ENCODE data around the gene SLC66A2. TPM values are rescaled to one million over a fixed set of nuclear protein-coding genes. Genes with fewer than 3 reads are reported as not detected.

The SLC66A2 gene
- total RNA-seq, 1 experiment from 2014 or later: 13.0 TPM

DNA sequence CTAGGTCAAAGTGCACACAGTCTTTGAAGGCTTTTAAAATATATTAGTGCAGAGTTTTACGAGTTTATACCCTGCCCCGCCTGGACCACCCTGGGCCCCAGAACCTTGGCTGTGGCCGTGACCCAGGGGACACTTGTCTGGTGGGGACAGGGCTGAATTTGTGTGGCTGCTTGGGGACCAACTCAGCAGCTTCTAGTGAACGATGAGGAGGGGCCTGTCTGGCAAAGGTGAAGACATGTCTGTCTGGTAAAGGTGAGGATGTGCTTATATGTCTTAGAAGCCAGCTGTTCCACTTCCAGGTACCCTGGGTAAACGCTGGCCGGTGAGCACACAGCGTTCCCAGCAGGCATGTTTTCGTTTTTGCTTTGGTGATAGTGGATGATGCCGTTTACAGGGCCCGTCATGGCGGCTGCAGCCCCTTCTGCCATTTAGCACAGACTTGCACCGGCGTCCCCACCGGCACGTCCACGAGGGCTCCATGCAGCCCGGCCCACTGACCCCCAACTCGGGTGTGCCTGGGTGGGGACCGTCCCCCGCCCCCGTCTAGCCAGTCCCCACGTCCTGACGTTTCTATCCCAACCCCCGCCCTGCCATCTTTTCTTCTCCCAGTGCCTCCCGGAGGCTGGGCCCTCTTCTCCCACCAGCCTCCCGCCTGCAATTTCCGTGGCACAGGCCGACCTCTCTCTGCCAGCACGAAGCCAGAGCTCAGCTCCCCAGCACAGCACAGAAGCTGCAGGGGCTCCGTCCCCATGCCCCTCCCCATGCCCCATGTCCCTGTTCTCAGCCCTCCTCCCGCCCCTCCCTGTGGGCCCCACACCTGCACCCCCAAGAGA is 67.8 kb downstream of the SLC66A2 start:
- no peak overlapping the region for H2BK5ac ChIP-seq (ENCODE audit: insufficient read length, low read length)
- TF ChIP-seq, protein P1, sequence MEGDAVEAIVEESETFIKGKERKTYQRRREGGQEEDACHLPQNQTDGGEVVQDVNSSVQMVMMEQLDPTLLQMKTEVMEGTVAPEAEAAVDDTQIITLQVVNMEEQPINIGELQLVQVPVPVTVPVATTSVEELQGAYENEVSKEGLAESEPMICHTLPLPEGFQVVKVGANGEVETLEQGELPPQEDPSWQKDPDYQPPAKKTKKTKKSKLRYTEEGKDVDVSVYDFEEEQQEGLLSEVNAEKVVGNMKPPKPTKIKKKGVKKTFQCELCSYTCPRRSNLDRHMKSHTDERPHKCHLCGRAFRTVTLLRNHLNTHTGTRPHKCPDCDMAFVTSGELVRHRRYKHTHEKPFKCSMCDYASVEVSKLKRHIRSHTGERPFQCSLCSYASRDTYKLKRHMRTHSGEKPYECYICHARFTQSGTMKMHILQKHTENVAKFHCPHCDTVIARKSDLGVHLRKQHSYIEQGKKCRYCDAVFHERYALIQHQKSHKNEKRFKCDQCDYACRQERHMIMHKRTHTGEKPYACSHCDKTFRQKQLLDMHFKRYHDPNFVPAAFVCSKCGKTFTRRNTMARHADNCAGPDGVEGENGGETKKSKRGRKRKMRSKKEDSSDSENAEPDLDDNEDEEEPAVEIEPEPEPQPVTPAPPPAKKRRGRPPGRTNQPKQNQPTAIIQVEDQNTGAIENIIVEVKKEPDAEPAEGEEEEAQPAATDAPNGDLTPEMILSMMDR (conservative IDR thresholded peaks at IDR 0.05): no peak
- H3K14ac ChIP-seq (ENCODE audit: insufficient read depth, low read length): no peak overlapping the region
- no peaks in the 10 kb centered on the region for H3K23me2 ChIP-seq (ENCODE audit: insufficient read length, low read depth, low read length, poor library complexity, severe bottlenecking)
- no peak overlapping the region for H2BK12ac ChIP-seq (ENCODE audit: insufficient read length, low read depth, low read length)
- H3K9me3 ChIP-seq (ENCODE audit: control insufficient read depth, low read depth, low read length): no peaks in the 10 kb centered on the region
- Mint-ChIP-seq H3K4me3 (no peak overlapping the region), H3K27me3 (ENCODE audit: low read depth) (no peaks in the 10 kb centered on the region; the same call in 1 of the 2 replicates), H3K36me3 (ENCODE audit: insufficient read depth in 1 of 3, low read depth in 3 of 3) (peaks cover 0 to 3% (median 0%) of the 10 kb centered on the region in 3 experiments; a peak in 1 of 7 replicates), H3K27ac (no peak overlapping the region), H3K4me1 (no peaks in the 10 kb centered on the region), H3K9me3 (peaks cover 4 to 14% of the 10 kb centered on the region in 2 experiments)
- H3K18ac ChIP-seq (ENCODE audit: insufficient read length, low read depth, low read length): no peak overlapping the region
- H2BK120ac ChIP-seq (ENCODE audit: low read depth, low read length, poor library complexity, severe bottlenecking): no peak overlapping the region
- no peaks in the 10 kb centered on the region for H3K27me3 ChIP-seq (ENCODE audit: insufficient read depth, low read length)
- H2BK15ac ChIP-seq (ENCODE audit: low read depth, low read length): no peak overlapping the region; the same call in 1 of the 2 replicates
- no peak overlapping the region for H3K23ac ChIP-seq (ENCODE audit: insufficient read length, low read depth, low read length)
- no peak overlapping the region for H4K91ac ChIP-seq (ENCODE audit: insufficient read length, low read depth, low read length)
- peak; percentile 20 for DNase-seq
- no peak overlapping the region for H3K4me2 ChIP-seq (ENCODE audit: insufficient read depth, insufficient read length, low read length)
- no CpG with 5 or more reads among the region's 31 CpGs for WGBS (ENCODE audit: extremely low coverage, insufficient read length, low lambda C conversion rate)
- no peaks in the 10 kb centered on the region for H3K4me1 ChIP-seq (ENCODE audit: insufficient read depth, low read length)
- no peak overlapping the region for H2AK5ac ChIP-seq (ENCODE audit: insufficient read length, low read length)
- no peak overlapping the region for H3K27ac ChIP-seq (ENCODE audit: insufficient read length, low read depth, low read length)
- no peaks in the 10 kb centered on the region for H4K20me1 ChIP-seq (ENCODE audit: control insufficient read depth, insufficient read depth, insufficient read length)
- no peaks in the 10 kb centered on the region for H3K79me1 ChIP-seq (ENCODE audit: insufficient read depth, low read depth, low read length, poor library complexity, severe bottlenecking)
- no peaks in the 10 kb centered on the region for H3K79me2 ChIP-seq (ENCODE audit: insufficient read depth, low read length)
- H3K4ac ChIP-seq (ENCODE audit: low read depth, low read length): no peak overlapping the region
- H4K8ac ChIP-seq (replicated peaks; ENCODE audit: insufficient read length, low read depth, low read length): no peak overlapping the region
- no peak overlapping the region for H3K9ac ChIP-seq (ENCODE audit: extremely low read depth, insufficient read length, low read length)
- no peak overlapping the region for H2AFZ ChIP-seq (ENCODE audit: low read length)
- no peak overlapping the region for H3K56ac ChIP-seq (ENCODE audit: insufficient read length, low read depth, low read length)
- no peak overlapping the region for H3T11ph ChIP-seq (ENCODE audit: low read length)
- H2BK20ac ChIP-seq (ENCODE audit: low read depth, low read length, poor library complexity, severe bottlenecking): no peak overlapping the region
- no peak overlapping the region for H4K5ac ChIP-seq (ENCODE audit: insufficient read length, low read depth, low read length)
